Measurements from ENCODE around the gene ACRV1.

DNA sequence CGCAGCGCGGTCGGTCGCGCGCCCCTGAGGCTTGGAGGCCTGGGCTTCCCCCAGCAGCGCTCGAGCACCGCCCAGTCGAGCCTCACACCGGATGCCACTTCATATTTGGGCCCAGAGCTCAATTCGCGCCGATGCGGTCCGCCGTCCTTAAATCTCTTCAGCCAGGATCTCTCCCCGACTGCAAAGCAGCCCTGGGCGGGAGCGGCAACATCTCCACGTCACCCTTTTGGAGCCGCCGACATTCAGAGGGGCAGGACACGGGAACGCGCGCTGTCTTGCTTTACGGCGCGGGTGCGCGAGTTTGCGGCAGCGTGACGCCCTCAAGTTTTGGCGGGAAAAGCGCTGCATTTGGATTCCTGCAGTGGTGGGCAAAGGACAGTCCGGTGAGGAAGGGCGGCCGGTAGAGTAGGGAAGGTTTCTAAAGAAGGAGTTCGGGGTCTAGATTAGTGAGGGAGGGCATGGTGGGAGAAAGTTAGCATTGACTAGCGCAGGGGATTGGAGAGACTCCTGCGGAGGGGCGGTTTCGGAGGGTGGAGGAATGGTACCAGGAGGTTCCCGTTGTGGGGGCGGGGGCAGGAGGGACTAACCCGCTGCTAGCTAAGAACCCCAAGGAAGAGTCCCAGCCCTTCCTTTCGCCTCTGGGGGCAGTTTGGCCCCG, 54.9 kb downstream of the ACRV1 start:
- TF ChIP-seq CTCF (IDR thresholded peaks at IDR 0.05) (no peak), POLR2A (IDR thresholded peaks at IDR 0.05) (no peak)
